Mononuclear cell (primary cell): ENCODE data around the gene JMY. TPM values are rescaled to one million over a fixed set of nuclear protein-coding genes. Genes with fewer than 3 reads are reported as not detected.

Source experiments
- H3K27me3 ChIP-seq: 2 replicates; pipeline ENCODE4 v1.6.0; 2011; ENCODE audit warnings: low read length, control low read depth; ENCODE audit not compliant: insufficient read depth
- H3K4me1 ChIP-seq: 2 replicates; pipeline ENCODE4 v1.5.1; 2011; ENCODE audit warnings: mild to moderate bottlenecking, low read length, control low read depth; ENCODE audit not compliant: insufficient read depth
- H3K4me3 ChIP-seq: 2 replicates; pipeline ENCODE4 v1.5.1; 2011; ENCODE audit warnings: mild to moderate bottlenecking, low read length, moderate library complexity
- H3K9me3 ChIP-seq: 2 replicates; pipeline ENCODE4 v1.5.1; 2011; ENCODE audit warnings: low read depth, mild to moderate bottlenecking, control low read depth, low read length
- total RNA-seq: library from RNA; depleted of rRNA; stranded (reverse); fragments of >200 nt; gene quantifications from one replicate; pipeline ENCODE4 v1.2.3, GENCODE V29; 2012

Gene JMY
- total RNA-seq, 1 donor = 77.6 TPM

DNA sequence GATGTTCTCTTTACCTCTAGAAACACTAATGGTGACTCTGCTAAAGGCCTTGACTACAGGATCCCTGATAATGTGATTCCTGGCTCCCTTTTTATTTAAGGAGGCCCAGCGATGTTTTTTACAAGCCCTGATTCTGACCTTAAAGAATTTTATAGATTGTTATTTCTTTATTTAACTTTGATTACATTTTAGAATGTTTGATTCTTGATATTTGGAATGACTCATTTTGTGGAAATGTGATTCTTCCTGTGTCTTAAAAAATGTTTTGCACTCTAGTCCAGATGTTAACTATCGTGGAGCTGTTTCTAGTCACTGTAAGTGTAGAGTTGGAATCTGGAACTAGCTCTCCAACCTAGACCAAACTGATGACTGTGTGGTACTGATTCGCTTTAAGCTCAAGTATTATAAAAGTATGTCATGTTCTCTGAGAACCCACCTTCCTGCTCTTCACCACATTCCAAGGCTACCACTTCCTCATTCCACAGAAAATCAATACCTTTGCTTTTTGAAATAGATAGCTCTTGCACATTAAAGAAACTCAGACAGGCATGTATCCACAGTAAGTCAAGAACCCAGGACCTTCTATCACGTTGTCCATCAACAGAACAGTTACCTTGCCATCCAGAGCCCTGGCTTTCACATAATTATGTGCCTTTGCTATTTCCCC is 65.2 kb downstream of the JMY start:
- Histone ChIP-seq H3K9me3 (no peaks in the 10 kb centered on the region), H3K4me3 (no peak overlapping the region), H3K4me1 (no peaks in the 10 kb centered on the region)

DNA sequence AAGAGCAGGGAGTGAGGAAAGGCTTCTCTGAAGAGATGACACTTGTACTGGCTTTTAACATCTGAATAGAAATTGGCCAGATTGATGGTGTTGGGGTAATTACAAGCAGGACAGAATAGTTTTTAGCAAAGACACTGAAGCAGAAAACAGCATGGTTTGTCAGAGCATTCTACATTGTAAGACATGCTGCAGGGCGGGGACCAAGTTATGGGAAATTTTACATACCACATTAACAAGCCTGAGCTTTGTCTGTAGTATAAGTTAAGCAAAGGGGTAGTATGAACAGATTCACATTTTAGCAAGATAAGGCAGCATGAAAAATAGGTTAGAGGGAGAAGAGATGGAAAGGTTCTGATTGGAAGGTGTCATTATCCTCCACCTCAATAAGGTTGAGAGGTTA is 66.5 kb downstream of the JMY start:
- Histone ChIP-seq H3K4me3 (no peak overlapping the region), H3K9me3 (no peaks in the 10 kb centered on the region)

More for the DNA sequence above, 65.2 kb downstream of the JMY start:
- H3K27me3 ChIP-seq = no peaks in the 10 kb centered on the region

DNA sequence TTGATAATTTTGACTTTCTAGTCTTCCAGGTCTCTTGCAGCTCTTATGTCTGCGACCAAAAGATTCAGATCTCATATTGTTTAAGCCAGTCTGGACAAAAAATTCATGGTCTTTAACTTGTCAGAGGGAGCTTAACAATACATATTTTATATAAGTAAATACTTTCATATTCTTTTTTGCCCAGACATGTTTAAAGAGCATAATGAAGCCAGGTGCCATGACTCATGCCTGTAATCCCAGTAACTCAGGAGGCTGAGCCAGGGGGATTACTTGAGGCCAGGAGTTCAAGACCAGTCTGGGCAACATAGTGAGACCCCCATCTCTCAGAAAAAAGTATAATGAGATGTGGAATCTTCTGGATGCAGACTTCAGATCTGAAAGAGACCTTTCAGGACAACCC is 69.8 kb downstream of the JMY start:
- Histone ChIP-seq H3K9me3 (no peaks in the 10 kb centered on the region), H3K4me3 (no peak overlapping the region), H3K27me3 (no peaks in the 10 kb centered on the region), H3K4me1 (no peaks in the 10 kb centered on the region)

More for the DNA sequence above, 66.5 kb downstream of the JMY start:
- Histone ChIP-seq H3K27me3 (no peaks in the 10 kb centered on the region), H3K4me1 (no peaks in the 10 kb centered on the region)

DNA sequence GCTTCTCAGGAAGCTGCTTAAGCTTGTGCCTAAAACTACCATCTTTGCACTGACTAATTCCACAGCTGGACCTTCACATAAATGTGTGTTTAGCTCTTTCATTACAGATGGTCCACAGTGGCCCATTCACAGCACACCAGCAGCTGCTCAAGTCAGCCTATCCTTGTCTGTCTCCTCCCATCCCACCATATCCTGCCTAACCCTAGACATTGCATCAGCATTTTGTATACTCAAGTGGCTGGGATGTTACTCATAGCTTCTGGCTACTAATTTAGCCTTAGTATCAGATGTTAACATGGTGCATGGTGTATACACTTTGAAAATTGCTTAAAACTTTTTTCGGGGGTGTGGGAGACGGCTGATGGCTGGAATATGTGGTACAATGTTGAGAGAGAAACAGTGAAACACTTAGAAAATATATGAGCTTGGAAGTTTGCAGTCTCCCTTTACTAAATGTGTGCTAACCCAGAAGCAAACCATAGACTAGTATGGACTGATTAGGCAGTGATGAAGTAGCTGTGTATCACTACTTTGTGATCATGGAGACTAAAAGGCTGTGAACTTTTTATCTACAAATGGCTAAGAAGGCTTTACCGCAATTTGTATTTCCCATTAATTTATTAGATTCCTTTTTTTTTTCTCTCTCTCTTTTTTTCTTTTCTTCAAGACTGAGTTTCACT is 83.1 kb downstream of the JMY start:
- Histone ChIP-seq H3K9me3 (no peaks in the 10 kb centered on the region), H3K4me1 (no peaks in the 10 kb centered on the region), H3K27me3 (no peaks in the 10 kb centered on the region), H3K4me3 (no peak overlapping the region)

GRCh38 chr5:79329453-79329852 is 93.5 kb downstream of the JMY start:
- Histone ChIP-seq H3K4me3 (no peak overlapping the region), H3K27me3 (no peaks in the 10 kb centered on the region), H3K4me1 (no peaks in the 10 kb centered on the region), H3K9me3 (no peaks in the 10 kb centered on the region)

DNA sequence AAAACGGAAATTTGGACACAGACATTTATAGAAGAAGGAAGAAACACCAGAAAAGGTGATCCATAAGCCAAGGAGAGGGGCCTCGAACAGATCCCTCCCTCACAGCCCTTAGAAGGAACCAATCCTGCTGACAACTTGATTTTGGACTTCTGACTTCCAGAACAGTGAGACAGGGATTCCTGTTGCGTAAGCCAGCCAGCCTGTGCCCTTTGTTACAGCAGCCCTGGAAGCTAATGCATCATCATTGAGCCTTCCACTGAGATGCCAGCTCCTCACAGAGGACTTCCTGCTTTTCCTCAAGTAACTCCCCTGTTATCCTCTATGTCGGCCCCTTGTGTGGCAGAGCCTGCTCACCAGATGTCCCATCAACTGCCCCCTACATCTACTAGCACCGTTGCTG is 94.1 kb downstream of the JMY start:
- H3K4me1 ChIP-seq = no peaks in the 10 kb centered on the region
- H3K9me3 ChIP-seq = no peaks in the 10 kb centered on the region
- no peak overlapping the region for H3K4me3 ChIP-seq
- no peaks in the 10 kb centered on the region for H3K27me3 ChIP-seq

DNA sequence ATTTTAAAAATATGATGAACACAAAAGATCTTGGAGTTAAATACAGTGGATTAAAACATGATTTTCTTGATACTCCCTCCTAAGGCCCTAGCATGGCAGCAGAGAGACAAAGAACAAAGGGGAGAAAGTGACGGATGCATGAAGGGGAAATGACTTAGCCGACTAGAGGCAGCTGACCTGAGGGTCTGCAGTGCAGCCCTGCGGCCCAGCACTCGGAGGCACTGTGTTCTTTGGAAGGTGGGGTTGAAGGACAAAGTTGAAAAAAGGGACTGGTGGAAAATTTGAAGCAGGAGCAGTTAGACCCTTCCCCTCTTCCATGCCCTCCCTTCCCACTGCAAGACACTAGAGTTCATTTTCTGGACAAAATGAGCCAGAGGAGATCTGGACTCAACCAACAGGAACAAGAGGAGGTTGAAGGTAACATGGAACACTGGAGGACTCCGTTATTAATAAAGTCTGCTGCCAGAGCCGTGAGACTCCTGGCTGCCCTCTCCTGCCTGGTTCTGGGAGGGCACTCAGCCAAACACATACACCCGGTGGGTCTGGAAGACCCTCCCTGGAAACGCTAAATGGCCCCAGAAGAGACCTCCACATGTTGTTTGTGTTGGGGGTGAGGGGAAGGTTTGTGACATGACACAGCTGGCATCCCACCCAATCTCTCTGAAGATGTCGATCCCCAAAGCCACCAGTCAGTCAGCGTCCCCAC is 98.1 kb downstream of the JMY start:
- Histone ChIP-seq H3K27me3 (no peaks in the 10 kb centered on the region), H3K4me1 (no peaks in the 10 kb centered on the region), H3K9me3 (no peaks in the 10 kb centered on the region), H3K4me3 (no peak overlapping the region)

- no peaks in the 10 kb centered on the region for H3K9me3 ChIP-seq
- no peak overlapping the region for H3K4me3 ChIP-seq
- H3K4me1 ChIP-seq = no peaks in the 10 kb centered on the region
- H3K27me3 ChIP-seq = no peaks in the 10 kb centered on the region
Measured at GRCh38 chr5:79346420-79346824, 110.5 kb downstream of the JMY start.

DNA sequence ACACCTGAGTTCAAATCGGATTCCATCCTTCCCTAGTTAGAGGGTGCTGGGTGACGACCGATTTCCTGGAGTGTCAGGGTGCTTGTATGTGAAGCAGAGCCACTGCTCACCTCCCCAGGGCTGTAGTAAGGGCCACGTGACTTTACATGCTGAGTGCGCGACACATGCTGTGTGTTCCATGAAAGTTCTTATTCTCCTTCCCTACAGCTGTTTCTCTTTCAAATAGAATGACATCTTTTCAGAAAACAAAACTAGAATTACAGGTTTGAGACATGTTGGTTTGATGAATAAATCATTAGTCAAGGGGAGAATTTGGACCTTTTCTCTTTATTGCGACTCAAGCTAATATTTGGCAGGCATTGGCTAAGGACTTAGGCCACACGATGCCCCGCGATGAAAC is 113.1 kb downstream of the JMY start:
- no peaks in the 10 kb centered on the region for H3K27me3 ChIP-seq

DNA sequence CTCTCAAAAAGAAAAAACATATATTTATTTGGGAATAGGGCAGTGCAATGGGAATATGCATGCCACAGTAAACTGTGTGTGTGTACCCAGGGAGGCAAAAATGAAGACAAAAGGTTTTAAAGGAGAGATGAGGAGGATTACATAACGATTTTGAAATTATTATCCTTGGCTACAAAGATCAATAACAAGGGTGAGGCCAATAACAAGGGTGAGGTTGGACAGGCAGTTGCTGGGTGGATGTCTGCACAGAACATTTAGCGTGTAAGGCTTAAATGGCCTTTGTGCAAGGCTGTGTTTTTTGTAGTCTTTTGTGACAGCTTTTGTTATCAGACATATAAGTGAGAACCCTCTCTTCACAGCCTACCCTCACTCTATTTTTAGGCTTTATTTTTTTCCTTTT is 114.0 kb downstream of the JMY start:
- Histone ChIP-seq H3K4me1 (no peaks in the 10 kb centered on the region), H3K9me3 (no peaks in the 10 kb centered on the region), H3K4me3 (no peak overlapping the region), H3K27me3 (no peaks in the 10 kb centered on the region)

More for the DNA sequence above, 113.1 kb downstream of the JMY start:
- no peak overlapping the region for H3K4me3 ChIP-seq
- no peaks in the 10 kb centered on the region for H3K4me1 ChIP-seq
- no peaks in the 10 kb centered on the region for H3K9me3 ChIP-seq

- Histone ChIP-seq H3K9me3 (no peaks in the 10 kb centered on the region), H3K4me1 (no peaks in the 10 kb centered on the region), H3K4me3 (no peak overlapping the region), H3K27me3 (no peaks in the 10 kb centered on the region)
Measured at GRCh38 chr5:79357398-79357797, 121.5 kb downstream of the JMY start.

Other genes with a start within 250 kb of the JMY start
- gene DMGDH, start 166.5 kb upstream of the JMY start, total RNA-seq = not detected
- not detected for gene BHMT2, start 166.4 kb upstream of the JMY start, total RNA-seq
- gene BHMT, start 124.3 kb upstream of the JMY start, total RNA-seq = not detected